GM18861 (cell line): ENCODE data around the gene NFATC2.

Source experiments
- ATAC-seq: cut with Tn5 transposase; IDR thresholded peaks from one replicate; pipeline ENCODE4 v1.9.1; 2021; ENCODE audit not compliant: unreplicated experiment

The NFATC2 gene

DNA sequence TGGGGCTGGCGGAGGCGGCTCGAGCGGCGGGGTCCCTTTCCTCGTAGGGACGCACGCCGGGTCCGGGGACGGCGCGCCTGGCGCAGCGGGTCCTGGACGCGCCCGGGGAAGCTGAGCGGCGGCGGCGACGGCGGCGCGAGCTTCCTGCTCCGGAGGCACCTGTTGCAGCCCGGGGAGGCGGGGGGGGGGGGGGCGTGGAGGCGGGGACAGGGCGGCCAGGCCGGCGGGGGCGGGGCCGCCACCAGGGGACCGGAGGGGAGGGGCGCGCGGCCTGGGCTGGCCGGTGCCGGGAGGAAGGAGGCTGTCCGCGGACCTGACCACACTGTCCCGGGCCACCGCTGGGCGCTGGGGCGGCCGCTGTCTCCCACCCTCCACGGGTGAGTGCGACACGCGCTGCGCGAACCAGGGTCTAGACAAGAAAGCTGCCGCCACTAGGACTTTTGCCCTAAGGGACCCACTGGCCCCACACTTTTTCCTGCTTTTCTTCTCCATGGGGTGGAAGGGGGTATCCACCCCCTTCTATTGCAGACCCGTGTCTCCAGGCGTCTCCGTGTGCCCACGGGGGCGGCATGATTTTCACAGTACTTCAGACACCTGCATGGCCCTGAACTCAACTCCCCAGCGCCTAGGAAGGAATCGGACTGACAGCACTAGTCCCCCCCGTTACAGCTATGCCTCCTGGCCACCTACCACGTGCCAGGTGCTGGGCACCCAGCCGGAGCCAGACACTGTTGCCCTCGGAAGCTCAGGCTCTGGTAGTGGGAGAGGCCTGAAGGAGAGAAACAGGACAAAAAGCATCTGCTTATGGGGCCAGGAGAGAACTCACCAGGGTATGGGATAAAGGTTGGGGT is at the start of gene NFATC2:
Gene NFATC2, minus strand, starts transcription at position 149 of the 851 bp plus-strand sequence. CDS start 220 bp downstream, outside the sequence.
- peak; percentile 17 for ATAC-seq

DNA sequence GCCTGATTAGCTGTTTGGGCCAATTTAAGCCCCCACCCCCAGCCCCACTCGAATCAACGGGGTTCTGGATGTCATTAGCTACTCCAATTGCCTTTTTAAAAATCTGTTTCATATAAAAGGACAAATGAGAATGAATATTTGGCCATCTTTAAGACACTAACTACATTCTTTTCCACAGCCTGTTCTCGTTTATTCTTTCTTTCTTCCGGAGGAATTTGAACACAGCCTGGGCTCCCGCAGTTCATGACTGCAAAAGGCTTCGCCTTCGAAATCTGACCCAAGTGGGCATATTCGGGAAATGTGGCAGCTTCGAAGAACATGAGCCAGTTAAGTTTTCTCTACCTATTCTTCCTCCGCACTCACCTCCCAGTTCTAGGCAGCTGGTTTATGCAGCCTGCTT is 49.4 kb upstream of the NFATC2 start:
- no peak for ATAC-seq

DNA sequence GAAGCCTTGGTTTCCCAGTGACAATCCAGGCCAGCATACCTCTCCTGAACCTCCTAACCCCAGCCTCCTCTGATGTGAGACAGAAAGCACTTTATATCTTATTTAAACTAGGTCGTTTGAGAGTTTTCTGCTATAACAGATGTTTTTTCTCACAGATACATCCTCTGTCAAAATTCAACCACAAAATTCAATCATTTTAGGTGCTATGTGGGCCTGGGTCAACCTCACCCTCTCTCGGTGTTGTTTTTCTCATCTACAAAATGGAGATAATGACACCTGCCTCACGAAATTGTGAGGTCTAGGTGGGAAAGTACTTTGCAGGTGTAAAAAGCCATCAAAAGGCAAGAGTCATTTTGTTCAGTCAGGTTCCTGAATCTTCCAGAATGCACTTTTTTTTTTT is 46.2 kb upstream of the NFATC2 start:
- ATAC-seq: no peak

DNA sequence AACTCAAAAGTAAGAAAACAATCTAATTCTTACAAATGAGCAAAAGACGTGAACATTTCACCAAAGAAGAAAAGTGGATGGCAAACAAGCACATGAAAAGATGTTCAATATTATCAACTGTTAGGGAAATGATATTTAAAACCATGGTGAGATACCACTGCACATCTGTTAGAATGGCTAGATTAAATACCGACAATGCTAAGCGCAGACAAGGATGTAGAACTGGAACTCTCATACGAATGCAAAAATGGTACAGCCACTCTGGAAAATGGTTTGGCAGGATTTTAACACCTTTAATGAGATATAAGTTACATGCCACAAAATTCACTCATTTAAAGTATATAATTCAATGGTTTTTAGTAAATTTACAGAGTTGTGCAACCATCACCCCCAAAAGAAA is 44.6 kb upstream of the NFATC2 start:
- no peak for ATAC-seq

DNA sequence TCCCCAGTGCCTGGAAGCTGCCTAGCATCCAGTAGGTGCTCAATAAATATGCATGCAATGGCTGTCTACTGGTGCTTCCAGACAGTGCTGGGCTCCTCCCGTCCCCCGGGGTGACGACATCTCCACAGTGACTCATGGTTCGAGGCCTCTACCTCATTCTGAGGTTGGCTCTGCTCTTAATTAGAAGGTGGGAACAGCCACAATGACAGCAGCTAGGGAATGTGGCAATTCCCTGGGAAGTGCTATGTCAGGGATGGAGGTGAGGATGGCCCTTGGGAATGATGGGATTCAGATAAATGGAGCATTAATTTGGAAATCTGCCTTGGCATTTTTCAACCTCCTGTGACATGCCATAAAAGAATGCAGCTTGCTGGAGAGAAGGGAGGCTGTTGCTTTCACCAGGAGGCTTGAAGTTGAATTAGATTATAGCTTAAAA is 43.5 kb upstream of the NFATC2 start:
- ATAC-seq: no peak

DNA sequence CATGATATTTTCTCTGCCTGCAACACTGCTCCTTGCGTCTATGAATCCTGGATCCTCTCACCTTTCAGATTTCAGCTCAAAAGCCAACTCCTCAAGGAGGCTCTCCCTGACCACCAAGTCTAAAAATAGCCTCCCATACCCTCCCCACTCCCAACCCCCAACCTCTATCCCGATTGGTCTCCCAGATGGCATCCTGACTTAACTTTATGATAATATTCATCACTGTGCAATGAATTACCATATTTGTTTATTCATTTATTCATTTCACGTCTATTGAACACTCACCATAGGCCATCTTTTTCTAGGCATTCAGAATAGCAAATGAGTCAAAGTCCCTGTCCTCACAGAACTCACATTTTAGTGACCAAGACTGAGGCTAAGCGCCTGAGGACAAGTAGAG is 42.6 kb upstream of the NFATC2 start:
- ATAC-seq: no peak

DNA sequence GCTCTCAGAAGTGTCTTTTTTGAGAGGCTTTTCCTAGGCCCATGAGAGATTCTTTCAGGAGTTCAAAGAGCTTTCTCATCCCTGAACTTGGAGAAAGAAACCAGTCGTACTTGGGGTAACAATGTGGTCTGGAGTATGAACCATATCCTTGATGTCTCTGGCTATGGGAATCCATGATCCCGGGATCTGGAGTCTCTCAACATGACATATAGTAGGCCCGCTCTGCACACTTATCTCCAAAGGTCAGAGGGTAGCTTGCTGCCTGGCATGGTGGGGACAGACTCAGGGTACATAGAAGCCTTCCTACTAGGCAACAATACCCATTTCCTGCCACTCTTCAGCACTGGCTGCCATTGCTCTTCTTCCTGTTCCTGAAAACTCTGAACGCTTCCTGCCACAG is 42.2 kb upstream of the NFATC2 start:
- no peak for ATAC-seq

DNA sequence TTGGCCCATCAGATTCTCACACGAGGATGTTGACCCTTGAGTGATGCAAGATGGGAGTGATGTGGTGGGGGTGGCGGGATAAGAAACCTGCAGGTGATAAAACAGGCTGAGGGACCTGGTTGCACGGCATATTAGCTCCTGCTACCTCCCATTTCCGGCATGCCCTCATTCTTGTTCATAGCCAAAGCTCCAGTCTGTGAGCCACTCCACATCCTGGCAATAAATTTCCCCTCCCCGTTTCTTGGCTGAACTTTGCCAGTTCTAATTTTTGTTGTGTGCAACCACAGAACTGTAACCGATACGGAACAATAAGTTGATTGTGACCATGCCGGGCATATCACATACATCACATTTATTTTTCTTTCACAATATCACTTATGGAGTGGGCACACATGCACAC is 41.6 kb upstream of the NFATC2 start:
- ATAC-seq: no peak

DNA sequence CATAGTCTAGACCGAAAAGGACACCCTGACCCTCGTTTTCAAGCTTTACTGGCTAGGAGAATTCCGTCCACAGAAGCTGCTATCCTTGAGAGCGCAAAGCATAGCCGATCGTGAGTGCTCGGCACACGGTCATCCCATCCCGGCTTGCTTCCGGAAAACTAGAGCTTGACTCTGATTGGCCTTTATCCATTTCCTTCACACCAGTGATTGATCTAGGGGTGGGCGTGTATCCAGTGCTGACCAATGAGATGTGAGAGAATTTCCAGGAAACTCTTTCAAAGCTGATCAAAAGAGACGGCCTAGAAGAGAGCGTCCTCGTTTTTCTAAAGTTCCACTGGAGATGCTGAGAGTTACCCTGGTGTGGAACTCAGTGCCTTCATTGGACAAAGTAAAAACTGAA is 41.0 kb upstream of the NFATC2 start:
- no peak for ATAC-seq

DNA sequence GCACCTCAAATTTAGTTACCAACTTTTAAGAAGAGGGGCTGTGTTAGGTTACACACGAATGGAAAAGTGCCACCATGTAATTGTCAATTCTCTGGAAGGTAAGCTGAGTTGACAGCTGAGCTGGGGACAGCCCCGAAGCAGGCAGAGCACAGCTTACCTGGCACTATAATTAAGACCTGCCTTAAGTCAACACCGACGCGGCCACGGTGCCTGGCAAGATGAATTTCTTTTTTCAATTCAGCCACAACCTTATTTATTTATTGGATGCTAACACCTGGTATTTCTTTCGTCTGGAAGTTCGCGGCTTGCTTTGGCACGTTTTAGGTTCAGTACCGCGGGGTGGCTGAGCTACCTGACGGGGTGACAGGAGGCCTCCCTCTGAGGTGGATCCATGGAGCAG is 40.6 kb upstream of the NFATC2 start:
- no peak for ATAC-seq

DNA sequence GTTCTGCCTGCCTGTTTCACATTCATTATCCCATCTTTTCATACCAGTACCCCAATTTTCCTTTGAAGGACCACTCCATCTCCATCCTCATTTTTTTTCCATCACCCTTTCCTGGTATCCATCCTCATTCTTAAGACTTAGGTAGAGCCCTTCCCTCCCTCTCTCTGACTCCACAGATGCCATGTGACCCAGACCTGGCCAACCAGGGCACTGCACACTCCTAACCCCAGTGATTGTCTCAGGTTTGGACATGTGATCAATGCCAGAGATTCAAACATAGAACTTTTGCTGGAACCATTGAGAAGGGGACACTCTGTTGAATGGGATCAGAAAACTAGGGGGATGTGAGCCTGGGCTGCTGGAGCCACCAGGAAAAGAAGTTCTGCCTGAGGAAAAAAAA is 39.1 kb upstream of the NFATC2 start:
- no peak for ATAC-seq

DNA sequence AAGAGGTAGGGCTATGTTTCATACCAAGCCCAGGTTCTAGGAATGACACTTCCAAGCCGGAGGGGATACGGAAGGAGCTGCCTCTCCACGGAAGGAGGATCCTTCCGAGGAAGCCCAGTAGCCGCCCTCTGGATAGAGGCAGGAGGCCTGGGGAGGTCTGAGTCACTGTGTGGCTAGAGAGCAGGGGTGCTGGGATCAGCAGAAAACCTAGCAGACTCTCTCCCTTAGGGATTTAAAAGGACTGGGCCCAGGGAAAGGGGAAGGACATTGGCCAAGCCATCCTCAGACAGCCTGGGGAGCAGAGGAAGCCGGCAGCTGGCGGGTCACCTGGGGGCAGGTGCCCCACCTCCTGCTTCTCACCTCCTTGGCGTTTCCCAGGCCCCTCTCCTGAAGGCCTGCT is 36.6 kb upstream of the NFATC2 start:
- no peak for ATAC-seq

DNA sequence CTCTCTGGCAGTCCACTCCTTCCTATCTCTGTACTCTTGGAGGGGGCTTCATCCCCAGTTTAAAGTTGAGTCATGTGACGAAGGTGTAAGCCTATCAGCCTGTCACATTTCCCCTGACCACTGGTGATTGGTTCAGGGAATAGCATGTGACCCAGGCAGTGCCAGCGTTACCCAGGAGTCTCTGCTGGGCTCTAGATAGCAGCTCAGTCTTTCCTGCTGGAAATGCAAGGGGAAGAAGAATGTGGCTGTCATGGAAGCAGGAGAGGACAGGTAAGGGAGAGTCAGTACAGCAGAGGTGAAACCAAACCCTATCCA is 35.6 kb upstream of the NFATC2 start:
- no peak for ATAC-seq

DNA sequence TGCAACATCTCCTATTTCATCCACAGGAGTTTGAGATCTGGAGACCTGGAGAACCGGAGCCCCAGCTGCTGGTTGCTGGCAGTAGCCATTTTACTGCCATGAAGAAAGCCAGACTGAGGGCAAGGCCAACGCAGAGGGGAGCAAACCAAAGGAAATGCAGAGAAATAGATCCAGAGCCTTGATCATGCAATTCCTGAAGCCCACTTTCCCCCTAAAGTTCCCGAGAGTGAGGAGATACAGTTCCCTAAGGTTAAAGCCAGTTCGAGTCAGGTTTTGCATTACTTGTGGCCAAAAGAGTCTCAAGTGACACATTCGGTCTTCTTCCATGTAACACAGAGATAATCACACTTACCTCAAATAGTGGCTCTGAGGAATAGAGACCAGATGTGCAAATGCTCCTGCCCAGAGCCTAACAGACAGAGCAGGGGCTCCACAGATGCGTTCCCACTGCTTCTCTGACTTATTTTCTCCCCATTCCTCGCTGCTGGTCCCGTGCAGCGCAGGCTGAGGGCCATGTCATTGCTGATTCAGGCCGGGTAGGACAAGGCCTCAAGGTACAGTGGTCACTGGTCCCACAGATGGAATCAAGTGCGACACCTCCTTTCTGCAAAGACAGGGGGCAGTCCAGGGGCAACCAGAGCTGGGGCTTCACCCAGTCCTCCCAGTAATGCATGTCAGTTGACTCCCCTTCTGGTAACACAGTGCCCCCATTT is 35.1 kb upstream of the NFATC2 start:
- no peak for ATAC-seq

DNA sequence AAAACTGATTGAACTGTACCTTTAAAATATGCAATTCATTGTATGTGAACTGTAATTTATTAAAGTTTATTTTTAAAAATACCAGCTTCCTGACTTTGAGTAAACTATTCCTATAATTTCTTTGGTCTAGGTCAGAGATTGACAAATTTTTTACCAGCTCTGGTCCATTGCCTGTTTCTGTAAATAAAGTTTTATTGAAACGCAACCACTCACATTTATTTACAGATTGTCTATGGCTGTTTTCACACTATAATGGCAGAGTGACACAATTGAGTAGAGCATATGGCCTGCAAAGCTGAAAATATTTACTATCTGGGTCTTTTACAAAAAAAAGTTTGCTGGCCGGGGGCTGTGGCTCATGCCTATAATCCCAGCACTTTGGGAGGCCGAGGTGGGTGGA is 33.0 kb upstream of the NFATC2 start:
- ATAC-seq: no peak

DNA sequence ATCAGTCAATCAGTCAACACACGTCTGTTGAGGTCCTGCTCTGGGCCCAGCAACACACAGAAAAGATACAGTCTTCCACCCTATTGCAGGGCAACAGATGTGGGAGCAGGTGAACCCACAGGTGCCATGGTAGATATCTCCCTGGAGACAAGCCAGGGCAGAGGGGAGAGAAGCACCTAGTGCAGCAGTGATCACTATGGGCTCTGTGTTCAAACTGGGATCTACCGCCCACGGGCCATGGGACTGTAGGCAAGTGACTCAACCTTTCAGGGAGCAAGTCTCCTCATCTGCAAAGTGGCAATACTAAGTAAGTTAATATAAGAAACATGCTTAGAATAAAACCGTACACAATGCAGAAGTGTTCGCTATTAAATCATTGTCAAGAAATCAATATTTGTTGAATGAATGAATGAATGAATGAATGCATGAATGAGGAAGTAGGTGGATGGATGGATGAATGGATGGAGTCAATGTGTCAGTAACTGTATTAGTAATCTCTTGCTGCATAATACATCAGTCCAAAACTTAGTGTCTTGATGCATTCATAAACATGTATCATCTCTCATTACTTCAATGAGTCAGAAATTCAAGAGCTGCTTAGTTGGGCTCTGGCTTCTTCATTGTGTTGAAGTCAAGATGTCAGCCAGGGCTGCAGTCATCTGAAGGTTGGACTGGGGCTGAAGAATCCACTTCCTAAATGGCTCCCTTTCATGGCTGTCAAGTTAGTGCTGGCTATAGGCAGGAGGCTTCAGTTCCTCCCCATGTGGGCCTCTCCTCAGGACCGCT is 31.9 kb upstream of the NFATC2 start:
- ATAC-seq: no peak

DNA sequence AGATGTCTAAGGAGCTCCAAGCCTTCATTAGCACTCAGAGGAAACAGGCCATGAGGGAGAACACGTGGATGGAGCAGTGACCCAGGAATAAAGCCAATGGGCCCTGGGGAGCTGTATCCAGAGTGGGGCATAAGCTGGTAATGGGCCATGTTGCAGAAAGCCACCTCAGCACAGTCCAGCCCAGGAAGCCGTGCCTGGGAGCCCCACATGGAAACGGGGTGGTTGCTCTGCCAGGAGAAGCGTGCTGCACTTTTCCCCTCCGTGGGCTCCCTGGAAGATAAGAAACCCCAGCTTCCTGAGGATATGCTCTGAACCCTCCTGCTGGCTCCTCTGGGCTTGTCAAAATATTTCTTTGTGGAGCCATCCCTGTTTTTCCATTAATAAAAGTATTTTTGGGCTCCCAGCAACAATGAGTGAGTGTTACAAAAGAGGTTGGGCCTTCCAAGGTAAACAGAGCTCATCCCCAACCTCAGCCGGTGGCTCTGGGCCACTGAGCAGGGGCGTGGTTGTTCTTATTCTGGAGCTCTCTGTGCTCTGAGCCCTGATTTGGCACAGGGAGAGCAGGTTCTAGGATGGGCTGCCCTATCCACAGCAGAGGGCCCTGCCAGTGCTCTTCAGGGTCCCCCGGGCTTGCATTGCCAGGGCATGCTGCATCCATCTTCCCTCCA is 31.2 kb upstream of the NFATC2 start:
- ATAC-seq: no peak

DNA sequence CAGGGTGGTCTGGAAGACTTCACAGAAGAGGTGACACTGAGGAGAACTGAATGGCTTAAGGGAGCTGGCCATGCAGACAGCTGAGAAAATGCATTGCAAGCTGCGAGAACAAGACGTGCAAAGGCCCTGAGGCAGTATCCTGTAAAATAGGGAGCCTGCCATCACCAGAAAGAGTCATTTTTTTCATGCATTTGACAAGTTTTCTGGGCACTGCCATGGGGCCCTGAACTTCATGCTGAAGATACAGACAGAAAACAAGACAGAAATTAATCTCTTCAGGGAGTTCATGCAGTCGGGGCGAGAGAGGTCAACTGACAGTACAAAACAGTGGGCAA is 28.9 kb upstream of the NFATC2 start:
- no peak for ATAC-seq

DNA sequence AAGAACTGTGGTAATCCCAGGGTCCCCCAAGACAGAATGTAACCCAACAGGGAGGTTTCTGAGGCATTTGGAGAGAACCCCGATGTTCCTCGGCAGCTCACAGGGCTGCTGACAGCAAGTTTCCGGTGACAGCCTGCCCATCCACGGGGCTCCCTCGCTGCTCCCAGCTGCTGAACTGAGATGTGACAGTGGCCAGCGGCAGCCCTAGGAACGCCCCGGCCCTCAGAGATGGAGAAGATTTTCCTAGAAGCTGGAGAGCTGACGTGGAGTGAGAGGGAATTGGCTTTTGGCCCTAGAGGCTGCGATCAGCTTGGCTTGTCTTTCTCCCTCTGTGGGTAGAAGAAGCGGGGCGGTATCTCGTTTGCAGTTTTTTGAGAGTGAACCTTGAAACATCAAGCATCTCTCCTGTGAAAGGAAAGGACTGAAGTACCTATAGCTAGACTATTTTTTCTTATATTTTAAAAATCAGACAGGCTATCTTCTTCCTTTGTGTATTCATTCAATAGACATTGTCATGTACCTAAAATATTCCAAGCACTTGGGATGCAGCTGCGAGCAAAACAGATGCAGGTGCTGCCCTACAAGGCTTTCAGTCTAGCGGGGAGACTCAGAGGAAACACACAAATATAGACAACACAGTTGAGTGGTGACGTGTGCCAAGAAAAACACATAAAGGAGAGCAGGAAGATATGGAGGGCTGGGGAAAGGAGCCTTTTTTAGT is 28.4 kb upstream of the NFATC2 start:
- no peak for ATAC-seq

DNA sequence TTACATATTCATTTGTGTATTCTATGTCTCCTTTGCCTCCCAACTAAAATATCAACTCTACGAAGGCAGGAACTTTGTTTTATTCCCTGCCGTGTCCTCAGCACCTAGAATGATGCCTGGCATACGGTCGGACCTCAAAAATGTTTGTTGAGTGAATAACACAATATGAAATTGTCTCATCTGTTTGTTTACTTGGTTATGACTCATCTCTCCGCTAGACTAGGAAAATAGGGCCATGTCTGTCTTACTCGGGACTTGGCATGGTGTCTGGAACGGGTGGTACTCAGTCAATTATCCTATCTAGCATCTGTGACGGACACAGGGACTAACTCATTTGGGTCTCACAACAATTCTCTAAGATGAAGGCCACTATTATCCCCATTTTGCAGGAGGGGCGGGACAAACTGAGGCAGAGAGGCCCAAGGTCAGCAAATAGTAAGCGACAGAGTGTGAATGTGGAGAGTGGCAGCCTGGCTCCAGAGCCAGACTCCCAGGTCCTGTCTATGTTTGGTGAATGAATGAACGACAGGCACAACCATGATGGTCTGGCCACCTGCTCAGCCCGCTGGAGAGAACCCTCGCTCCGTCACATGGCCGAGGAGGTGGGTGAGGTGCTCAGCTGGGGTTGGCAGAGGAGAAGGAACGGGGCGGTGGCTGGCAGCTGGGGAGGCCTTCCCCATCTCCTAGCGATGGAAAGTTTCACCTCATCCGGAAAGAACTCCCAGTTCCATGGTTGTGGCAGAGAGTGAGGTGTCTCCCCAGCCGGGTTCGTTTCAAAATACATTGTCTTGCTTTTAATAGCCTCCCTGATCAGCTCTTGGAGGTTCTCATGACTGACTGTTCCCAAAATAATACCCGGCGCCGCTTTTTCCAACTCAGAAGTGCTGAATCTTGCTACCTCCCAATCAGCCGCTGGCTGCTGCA is 27.6 kb upstream of the NFATC2 start:
- ATAC-seq: no peak
